GM19023 (cell line): ENCODE results near the gene SYNE2.

Experiments
- ATAC-seq: cut with Tn5 transposase; IDR thresholded peaks from one replicate; pipeline ENCODE4 v1.9.1; 2021; ENCODE audit warnings: mild to moderate bottlenecking, moderate library complexity; ENCODE audit not compliant: unreplicated experiment

Gene SYNE2

DNA sequence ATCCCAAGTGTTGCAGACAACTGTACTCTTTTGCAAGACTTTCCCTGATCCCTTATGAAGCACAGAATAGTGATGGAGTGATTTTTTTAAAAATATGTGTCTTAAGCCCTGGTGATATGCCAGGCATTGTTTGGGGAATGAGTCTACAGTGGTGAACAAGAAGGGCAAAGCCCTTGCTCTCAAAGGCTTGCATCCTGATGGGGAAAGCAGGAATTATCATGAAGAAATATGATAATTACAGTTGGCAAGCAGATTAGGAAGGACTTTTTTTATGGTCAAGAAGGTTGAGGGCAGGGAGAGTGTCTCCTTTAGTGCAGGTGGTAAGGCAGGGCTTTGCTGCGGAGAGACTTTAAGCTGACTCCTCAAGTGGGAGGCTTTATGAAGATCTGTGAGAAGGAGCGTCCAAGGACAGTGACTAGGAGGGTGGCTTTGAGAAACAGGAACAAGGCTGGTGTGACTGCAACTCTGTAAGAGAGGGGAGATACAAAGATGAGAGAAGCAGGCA lies 100.2 kb downstream of the SYNE2 start:
- ATAC-seq: no peak

- ATAC-seq: no peak
Observed at GRCh38 chr14:63956326-63956725, 103.5 kb downstream of the SYNE2 start.

DNA sequence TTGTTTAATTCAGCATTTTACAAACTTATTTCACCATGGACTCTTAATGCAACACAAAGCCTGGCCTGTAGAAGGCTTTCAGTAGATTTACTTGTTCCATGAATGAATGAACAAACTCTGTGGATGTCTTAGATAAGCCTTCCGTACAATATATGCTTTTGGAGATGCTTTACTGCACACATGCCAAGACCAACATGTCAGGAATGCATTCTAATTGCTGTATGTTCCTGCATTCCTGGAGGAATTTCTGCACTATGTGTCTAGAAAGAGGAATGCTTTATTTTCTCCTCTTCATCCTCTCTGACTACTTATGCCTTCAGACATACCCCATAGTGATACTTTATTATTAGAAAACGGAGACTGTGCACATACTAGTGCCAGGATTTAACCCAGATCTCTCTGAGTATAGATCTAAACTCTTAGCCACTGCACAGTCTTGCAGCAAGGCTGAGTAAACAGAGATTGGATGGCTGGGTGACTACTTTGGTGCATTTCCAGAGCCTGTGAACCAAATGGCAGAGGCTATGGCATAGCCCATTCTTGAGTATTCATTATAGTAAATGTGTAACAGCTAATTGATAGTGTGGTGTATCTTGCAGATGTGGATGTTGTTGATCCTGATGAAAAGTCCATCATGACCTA lies 108.2 kb downstream of the SYNE2 start:
- no peak for ATAC-seq

DNA sequence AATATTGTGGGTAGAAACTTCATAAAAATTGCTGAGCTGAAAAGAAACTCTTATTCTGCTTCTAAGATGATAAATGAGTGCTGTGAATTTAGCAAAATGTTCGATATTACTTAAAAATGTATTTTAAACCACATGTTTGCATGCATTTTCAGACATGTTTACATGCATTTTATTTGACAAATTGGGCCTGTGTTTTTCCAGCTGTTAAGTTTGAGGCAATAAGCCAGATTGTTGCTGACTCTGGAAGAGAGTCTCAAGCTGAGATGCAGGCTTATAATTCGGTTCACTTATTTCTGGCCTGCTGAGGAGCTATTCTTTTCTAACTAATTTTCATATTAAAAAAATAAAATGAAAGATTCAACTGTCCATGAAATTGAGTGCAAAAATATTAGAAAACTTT lies 110.1 kb downstream of the SYNE2 start:
- ATAC-seq: no peak

DNA sequence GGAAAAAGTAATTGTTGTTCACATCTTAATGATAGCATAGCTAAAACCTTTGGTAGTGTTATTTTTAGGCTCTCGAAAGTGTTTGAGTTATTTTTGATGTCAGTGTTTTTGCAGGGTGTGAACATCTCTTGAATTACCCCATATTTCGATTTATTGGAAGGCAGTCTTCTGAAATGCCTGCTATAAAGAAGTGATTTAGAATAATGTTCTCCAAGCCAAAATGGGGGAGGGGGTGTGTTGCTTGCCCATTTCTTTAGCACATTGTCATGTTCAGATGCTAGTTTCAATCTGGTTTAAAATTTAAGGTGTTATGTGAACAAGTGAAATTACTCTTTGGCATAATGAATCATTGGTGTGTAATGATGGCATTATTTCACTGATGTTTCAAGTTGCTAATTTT lies 110.6 kb downstream of the SYNE2 start:
- no peak for ATAC-seq

GRCh38 chr14:63964113-63964512 lies 111.3 kb downstream of the SYNE2 start:
- no peak for ATAC-seq

- no peak for ATAC-seq
Observed at GRCh38 chr14:63966407-63966806, 113.6 kb downstream of the SYNE2 start.

DNA sequence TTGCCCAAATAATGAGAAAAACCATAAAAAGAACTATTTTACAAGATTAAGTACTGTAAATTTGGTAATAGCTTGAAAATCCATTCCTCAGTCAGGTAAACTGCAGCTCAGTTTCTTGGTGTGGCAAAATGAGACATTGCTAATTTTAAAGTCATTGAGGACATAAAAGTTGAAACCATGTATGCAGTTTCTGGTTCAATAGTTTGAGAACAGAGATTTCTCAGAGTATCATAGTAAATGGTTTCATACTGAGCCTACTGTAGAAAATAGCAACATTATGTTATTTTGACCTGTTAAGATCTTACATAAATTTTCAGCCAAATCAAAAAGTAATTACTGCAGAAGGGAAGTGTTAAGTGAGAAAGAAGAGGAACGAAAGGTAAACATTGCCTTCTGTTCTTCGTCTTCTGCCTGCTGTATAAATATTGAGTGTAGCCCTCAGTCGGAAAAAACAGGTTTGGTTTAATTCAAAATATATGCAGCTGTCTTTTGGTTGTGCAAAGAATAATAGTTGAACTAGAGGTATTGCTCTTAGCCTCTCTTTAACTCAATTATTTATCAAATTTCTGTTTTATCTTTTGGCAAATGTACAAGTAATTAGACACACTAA lies 119.6 kb downstream of the SYNE2 start:
- no peak for ATAC-seq

- no peak for ATAC-seq
Observed at GRCh38 chr14:63974176-63974575, 121.4 kb downstream of the SYNE2 start.

GRCh38 chr14:63981569-63981968 lies 128.8 kb downstream of the SYNE2 start:
- ATAC-seq: no peak

- ATAC-seq: no peak
Observed at GRCh38 chr14:63982156-63982555, 129.4 kb downstream of the SYNE2 start.

- ATAC-seq: no peak
Observed at GRCh38 chr14:63982629-63983028, 129.8 kb downstream of the SYNE2 start.

DNA sequence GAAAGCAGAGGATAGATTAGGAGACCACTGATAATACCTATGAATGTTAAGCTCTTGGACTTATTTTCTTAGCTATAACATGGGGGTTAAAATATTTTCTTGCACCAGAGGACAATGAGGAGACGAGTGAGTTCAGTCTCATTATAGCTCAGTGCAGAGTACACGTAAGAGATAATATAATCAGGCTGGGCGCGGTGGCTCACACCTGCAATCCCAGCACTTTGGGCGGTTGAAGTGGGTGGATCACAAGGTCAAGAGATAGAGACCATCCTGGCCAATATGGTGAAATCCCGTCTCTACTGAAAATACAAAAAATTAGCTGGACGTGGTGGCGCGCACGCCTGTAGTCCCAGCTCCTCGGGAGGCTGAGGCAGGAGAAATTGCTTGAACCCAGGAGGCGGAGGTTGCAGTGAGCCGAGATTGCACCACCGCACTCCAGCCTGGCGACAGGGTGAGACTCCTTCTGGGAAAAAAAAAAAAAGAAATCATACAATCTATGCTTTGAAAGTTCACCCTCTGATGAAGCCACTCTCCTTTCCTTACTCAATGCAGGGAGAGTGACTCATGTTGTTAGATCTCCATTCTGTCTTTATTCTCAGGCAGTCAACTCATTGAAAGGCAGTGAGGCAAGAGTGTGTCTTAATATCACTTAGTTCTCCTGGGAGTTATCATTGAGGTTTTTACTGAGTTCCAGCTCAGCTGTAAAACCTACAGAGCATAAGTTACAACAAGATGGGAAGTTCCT lies 134.2 kb downstream of the SYNE2 start:
- no peak for ATAC-seq

GRCh38 chr14:63988579-63988978 lies 135.8 kb downstream of the SYNE2 start:
- ATAC-seq: no peak

DNA sequence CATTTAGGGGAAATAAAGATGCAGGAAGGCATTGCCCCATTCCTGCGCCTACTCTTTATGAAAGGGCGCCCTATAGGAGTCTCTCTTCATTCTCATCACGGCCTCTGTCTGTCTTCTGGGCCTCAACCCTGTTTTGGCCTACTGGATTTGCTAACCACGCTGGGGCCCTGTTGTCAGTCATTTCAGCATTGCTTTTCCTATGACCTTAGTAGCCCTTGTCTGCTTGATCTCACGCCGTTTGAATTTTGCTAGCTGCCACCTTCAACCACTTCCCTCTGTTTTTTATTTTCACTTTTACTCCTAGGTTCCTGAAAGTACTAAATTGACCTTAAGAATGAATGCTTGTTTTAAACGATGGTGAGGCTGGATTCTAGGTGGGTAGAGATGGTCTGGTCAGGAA lies 139.0 kb downstream of the SYNE2 start:
- no peak for ATAC-seq

DNA sequence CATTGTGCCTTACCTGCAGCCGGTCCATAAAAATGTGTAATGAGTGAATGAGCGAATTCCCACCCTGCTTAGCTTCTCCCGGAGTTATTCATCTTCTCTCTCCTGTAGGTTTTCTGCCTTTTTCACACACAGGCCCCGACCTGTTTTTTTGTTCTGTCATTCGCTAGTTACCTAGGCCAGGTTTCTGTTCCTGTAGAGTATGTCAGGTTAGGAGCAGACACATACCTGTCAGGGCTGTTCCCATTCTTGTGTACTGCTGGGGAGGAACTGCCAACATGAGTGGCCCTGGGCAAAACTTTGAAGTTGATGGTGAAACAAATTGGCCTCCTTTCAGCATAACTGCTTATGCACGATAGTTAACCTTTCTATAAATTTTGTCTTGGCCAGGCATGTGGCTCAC lies 140.1 kb downstream of the SYNE2 start:
- no peak for ATAC-seq

DNA sequence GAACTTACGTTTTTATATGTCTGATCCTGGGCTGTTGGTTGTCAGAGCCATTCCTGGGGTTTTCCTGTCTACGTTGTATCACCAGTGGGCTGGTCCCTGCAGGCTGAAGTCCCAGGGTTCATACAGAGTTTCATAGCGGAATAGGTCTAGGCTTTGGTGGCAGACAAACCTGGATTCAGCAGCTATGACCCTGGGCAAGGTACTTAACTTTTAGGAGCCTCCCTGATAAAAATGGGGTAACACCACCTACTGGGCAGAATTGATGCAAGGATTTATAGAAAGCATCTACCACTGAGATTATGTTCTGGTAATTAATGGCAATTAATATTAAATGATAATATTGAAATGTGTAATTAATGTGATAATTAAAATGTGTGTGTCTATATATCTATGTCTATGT lies 141.2 kb downstream of the SYNE2 start:
- no peak for ATAC-seq

DNA sequence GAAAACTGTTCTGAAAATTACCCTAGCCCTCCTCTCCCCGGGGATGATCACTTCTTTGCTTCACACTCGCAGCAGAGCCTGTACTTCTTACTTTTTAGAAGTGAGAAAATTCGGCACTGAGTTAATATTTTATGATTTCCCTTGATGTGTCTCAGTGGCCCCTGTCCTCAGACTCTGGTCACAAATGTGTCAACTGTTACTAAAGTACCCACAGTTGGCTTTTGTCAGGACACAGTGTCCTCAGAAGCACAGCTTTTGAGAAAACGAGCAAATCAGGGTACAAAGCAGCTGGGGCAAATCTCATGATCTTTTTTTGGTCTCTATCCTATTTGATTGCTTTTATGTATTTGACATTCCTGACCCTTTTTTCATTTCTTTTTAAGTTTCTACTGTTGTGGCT lies 142.5 kb downstream of the SYNE2 start:
- no peak for ATAC-seq

DNA sequence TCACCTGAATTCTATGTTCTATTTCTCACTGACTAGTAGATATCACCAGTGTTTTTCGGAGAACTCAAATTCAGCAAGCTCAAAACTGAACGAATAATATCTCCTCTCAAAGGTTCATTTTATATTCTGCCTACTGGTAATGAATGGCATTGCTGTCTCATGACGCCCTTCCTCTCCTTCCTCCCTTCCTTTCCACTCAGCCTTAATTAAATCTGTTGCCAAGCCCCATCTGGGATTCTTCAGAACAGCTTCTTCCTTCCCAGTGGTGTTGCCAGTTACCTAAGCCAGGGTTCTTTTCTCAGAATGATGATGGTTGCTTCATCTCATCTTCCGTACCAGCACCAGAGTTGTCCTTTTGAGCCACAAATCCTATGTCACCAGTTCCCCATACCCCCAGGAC lies 143.2 kb downstream of the SYNE2 start:
- no peak for ATAC-seq

- no peak for ATAC-seq
Observed at GRCh38 chr14:63996625-63997220, 143.9 kb downstream of the SYNE2 start.

GRCh38 chr14:64000749-64001148 lies 147.9 kb downstream of the SYNE2 start:
- ATAC-seq: no peak

GRCh38 chr14:64005822-64006221 lies 153.0 kb downstream of the SYNE2 start:
- no peak for ATAC-seq
